SU-DHL-6 (cell line): ENCODE results near the gene IRF7.

ENCODE experiments used
- EZH2phosphoT487 ChIP-seq: fragments of 200-600 bp; sonication (generic), shearing (Covaris generic); conservative IDR thresholded peaks from 2 replicates; pipeline ENCODE4 v1.6.1; 2018; ENCODE audit warnings: mild to moderate bottlenecking, antibody characterized with exemption, low read length, moderate library complexity, mixed read lengths
- TF ChIP-seq, protein P1 (sequence below): fragments of 200-600 bp; sonication (generic); IDR thresholded peaks from one replicate; pipeline ENCODE4 v1.5.1; 2017; ENCODE audit warnings: antibody characterized with exemption, mild to moderate bottlenecking, low read length, moderate library complexity; ENCODE audit not compliant: insufficient read depth, poor library complexity, severe bottlenecking

DNA sequence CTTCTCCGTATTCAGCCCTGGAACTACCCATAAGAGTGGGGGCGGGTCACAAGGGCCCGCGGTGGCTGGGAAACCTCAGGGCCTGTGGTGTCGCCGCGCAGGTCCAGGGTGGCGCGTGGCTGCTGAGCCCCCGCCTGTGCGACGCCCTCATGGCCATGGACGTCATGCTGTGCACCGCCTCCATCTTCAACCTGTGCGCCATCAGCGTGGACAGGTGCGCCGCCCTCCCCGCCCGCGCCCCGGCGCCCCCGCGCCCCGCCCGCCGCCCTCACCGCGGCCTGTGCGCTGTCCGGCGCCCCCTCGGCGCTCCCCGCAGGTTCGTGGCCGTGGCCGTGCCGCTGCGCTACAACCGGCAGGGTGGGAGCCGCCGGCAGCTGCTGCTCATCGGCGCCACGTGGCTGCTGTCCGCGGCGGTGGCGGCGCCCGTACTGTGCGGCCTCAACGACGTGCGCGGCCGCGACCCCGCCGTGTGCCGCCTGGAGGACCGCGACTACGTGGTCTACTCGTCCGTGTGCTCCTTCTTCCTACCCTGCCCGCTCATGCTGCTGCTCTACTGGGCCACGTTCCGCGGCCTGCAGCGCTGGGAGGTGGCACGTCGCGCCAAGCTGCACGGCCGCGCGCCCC, 23.7 kb upstream of the IRF7 start:
- TF ChIP-seq, protein P1, sequence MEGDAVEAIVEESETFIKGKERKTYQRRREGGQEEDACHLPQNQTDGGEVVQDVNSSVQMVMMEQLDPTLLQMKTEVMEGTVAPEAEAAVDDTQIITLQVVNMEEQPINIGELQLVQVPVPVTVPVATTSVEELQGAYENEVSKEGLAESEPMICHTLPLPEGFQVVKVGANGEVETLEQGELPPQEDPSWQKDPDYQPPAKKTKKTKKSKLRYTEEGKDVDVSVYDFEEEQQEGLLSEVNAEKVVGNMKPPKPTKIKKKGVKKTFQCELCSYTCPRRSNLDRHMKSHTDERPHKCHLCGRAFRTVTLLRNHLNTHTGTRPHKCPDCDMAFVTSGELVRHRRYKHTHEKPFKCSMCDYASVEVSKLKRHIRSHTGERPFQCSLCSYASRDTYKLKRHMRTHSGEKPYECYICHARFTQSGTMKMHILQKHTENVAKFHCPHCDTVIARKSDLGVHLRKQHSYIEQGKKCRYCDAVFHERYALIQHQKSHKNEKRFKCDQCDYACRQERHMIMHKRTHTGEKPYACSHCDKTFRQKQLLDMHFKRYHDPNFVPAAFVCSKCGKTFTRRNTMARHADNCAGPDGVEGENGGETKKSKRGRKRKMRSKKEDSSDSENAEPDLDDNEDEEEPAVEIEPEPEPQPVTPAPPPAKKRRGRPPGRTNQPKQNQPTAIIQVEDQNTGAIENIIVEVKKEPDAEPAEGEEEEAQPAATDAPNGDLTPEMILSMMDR = no peak
- TF ChIP-seq EZH2phosphoT487 = no peak
